GM23338 (cell line): Measurements from ENCODE around the gene TMIGD2. TPM values are rescaled to one million over a fixed set of nuclear protein-coding genes. Genes with fewer than 3 reads are reported as not detected.

Experiments used
- ATAC-seq: fragments of 200-7000 bp; cut with Tn5 transposase; 3 replicates; pipeline ENCODE4 v1.9.1; 2020
- DNase-seq: peaks from one replicate; pipeline ENCODE4 v3.0.0-alpha.2; 2015; ENCODE audit warnings: low spot score
- H2AFZ ChIP-seq: fragments of 200-600 bp; sonication (generic); 2 replicates; pipeline ENCODE4 v1.8.0; 2016; ENCODE audit warnings: antibody characterized with exemption, mild to moderate bottlenecking, moderate library complexity
- H3F3A ChIP-seq: fragments of 200-600 bp; sonication (generic); replicated peaks from 2 replicates; pipeline ENCODE4 v1.8.0; 2017; ENCODE audit warnings: antibody characterized with exemption, mixed run types, low read depth
- H3K27ac ChIP-seq: fragments of 200-600 bp; sonication (generic); 2 replicates; pipeline ENCODE4 v1.6.1; 2016; ENCODE audit warnings: low read depth
- H3K27me3 ChIP-seq: fragments of 200-600 bp; sonication (generic); 2 replicates; pipeline ENCODE4 v1.8.0; 2016; ENCODE audit warnings: mild to moderate bottlenecking, mixed run types, moderate library complexity; ENCODE audit not compliant: insufficient read depth
- H3K36me3 ChIP-seq: fragments of 200-600 bp; sonication (generic); 2 replicates; pipeline ENCODE4 v1.8.0; 2016; ENCODE audit warnings: mild to moderate bottlenecking; ENCODE audit not compliant: insufficient read depth
- H3K4me1 ChIP-seq: fragments of 200-600 bp; sonication (generic); 2 replicates; pipeline ENCODE4 v1.8.0; 2016; ENCODE audit warnings: mild to moderate bottlenecking, moderate library complexity; ENCODE audit not compliant: insufficient read depth
- H3K4me2 ChIP-seq: fragments of 200-600 bp; sonication (generic); 2 replicates; pipeline ENCODE4 v1.7.1; 2017; ENCODE audit warnings: mixed run types
- H3K4me3 ChIP-seq: fragments of 200-600 bp; sonication (generic); 2 replicates; pipeline ENCODE4 v1.6.1; 2016; ENCODE audit warnings: mixed run types
- H3K79me2 ChIP-seq: fragments of 200-600 bp; sonication (generic); replicated peaks from 2 replicates; pipeline ENCODE4 v1.8.0; 2017; ENCODE audit warnings: mild to moderate bottlenecking; ENCODE audit not compliant: insufficient read depth
- H3K9me2 ChIP-seq: fragments of 200-600 bp; sonication (generic); 2 replicates; pipeline ENCODE4 v1.8.0; 2017; ENCODE audit not compliant: insufficient read depth
- H4K20me1 ChIP-seq: fragments of 200-600 bp; sonication (generic); replicated peaks from 2 replicates; pipeline ENCODE4 v1.8.0; 2017; ENCODE audit warnings: mild to moderate bottlenecking; ENCODE audit not compliant: insufficient read depth
- H3K27ac Mint-ChIP-seq: 2 replicates; pipeline ENCODE4 v1.8.0; 2020; ENCODE audit warnings: inconsistent platforms, mild to moderate bottlenecking, moderate library complexity, mixed read lengths
- H3K27me3 Mint-ChIP-seq: 3 replicates; pipeline ENCODE4 v1.8.0; 2022; ENCODE audit warnings: low read depth, mild to moderate bottlenecking, moderate library complexity, mixed read lengths, inconsistent platforms; ENCODE audit not compliant: insufficient read depth, poor library complexity
- H3K36me3 Mint-ChIP-seq: 3 replicates; pipeline ENCODE4 v1.8.0; 2021; ENCODE audit warnings: low read depth, mild to moderate bottlenecking, inconsistent platforms, moderate library complexity, mixed read lengths
- H3K4me1 Mint-ChIP-seq: 3 replicates; pipeline ENCODE4 v1.8.0; 2020; ENCODE audit warnings: mild to moderate bottlenecking, inconsistent platforms, mixed read lengths
- H3K4me3 Mint-ChIP-seq: 3 replicates; pipeline ENCODE4 v1.8.0; 2021; ENCODE audit warnings: moderate library complexity, mild to moderate bottlenecking, inconsistent platforms, mixed read lengths
- H3K9me3 Mint-ChIP-seq: 3 replicates; pipeline ENCODE4 v1.8.0; 2020; ENCODE audit warnings: moderate library complexity, mild to moderate bottlenecking, inconsistent platforms, mixed read lengths
- CREB1 ChIP-seq: fragments of 250-450 bp; sonication (Bioruptor Pico); IDR thresholded peaks from 2 replicates; pipeline ENCODE4 v1.5.0; 2020; ENCODE audit warnings: low read depth, mild to moderate bottlenecking, moderate library complexity
- ETS1 ChIP-seq: IDR thresholded peaks from 2 replicates; pipeline ENCODE4 v1.6.1; 2016; ENCODE audit warnings: antibody characterized with exemption
- EZH2 ChIP-seq: fragments of 200-600 bp; sonication (generic); IDR thresholded peaks from one replicate; pipeline ENCODE4 v1.8.0; 2017; ENCODE audit warnings: antibody characterized with exemption, mild to moderate bottlenecking, low read depth; ENCODE audit not compliant: unreplicated experiment
- EZH2phosphoT487 ChIP-seq: fragments of 200-600 bp; sonication (generic); IDR thresholded peaks from one replicate; pipeline ENCODE4 v1.8.1; 2018; ENCODE audit warnings: antibody characterized with exemption; ENCODE audit not compliant: unreplicated experiment
- NANOG ChIP-seq: IDR thresholded peaks from 2 replicates; pipeline ENCODE4 v1.6.1; 2016; ENCODE audit warnings: antibody characterized with exemption, borderline replicate concordance
- POLR2AphosphoS5 ChIP-seq: IDR thresholded peaks from 2 replicates; pipeline ENCODE4 v1.6.1; 2016; ENCODE audit warnings: antibody characterized with exemption, low read depth
- STAT1 ChIP-seq: IDR thresholded peaks from one replicate; pipeline ENCODE4 v1.6.1; 2016; ENCODE audit warnings: antibody characterized with exemption; ENCODE audit not compliant: unreplicated experiment
- ZNF114 ChIP-seq: fragments of 250-450 bp; sonication (Bioruptor Pico); IDR thresholded peaks from 2 replicates; pipeline ENCODE4 v1.5.0; 2020; ENCODE audit warnings: mild to moderate bottlenecking, moderate library complexity
- polyA plus RNA-seq: library from polyadenylated mRNA; unstranded; fragments of >200 nt; fragmentation: Nextera tagmentation; extraction: Ambion mirVana; gene quantifications from 2 replicates; pipeline ENCODE4 v1.2.1, GENCODE V29; 2016
- total RNA-seq: library from RNA; depleted of rRNA; stranded (reverse); fragments of >200 nt; shearing (Covaris generic); gene quantifications from 2 replicates; pipeline ENCODE4 v1.2.3, GENCODE V29; 2014
- TF ChIP-seq, protein P1 (sequence below): fragments of 250-450 bp; sonication (Bioruptor Pico); IDR thresholded peaks from 2 replicates; pipeline ENCODE4 v1.5.0; 2020; ENCODE audit warnings: mild to moderate bottlenecking, moderate library complexity
- TF ChIP-seq, protein P2 (sequence below): IDR thresholded peaks from one replicate; pipeline ENCODE4 v1.6.1; 2018; ENCODE audit warnings: antibody characterized with exemption; ENCODE audit not compliant: unreplicated experiment

The TMIGD2 gene
- total and polyA plus RNA-seq, 2 experiments from 2014 or later, result 0.76 to 0.79 TPM

GRCh38 chr19:4310247-4311121 is 8.3 kb upstream of the TMIGD2 start:
- DNase-seq (peak; percentile 80), ATAC-seq (peak; percentile 81)
- peaks cover 11% of the 10 kb centered on the region; the same call in 1 of the 2 replicates for H3K36me3 ChIP-seq
- no peaks in the 10 kb centered on the region for H3K4me1 ChIP-seq
- Mint-ChIP-seq H3K36me3 (peaks cover 76% of the 10 kb centered on the region), H3K27ac (no peak overlapping the region), H3K9me3 (no peaks in the 10 kb centered on the region; the same call in 2 of the 3 replicates), H3K27me3 (peaks cover 6% of the 10 kb centered on the region), H3K4me1 (no peaks in the 10 kb centered on the region), H3K4me3 (no peak overlapping the region)
- H4K20me1 ChIP-seq, result no peaks in the 10 kb centered on the region
- H3K27me3 ChIP-seq, result no peaks in the 10 kb centered on the region
- no peak overlapping the region for H3K4me3 ChIP-seq
- H3K9me2 ChIP-seq, result no peaks in the 10 kb centered on the region
- no peak overlapping the region for H3K4me2 ChIP-seq
- peak overlapping the region; percentile 45; the same call in 1 of the 2 replicates for H3K27ac ChIP-seq
- no peaks in the 10 kb centered on the region for H3K79me2 ChIP-seq
- H3F3A ChIP-seq, result peaks cover 3% of the 10 kb centered on the region; the same call in 1 of the 2 replicates
- no peak overlapping the region for H2AFZ ChIP-seq
- TF ChIP-seq ZNF114 (CRISPR knock-in tag) (no peak), CREB1 (CRISPR knock-in tag) (no peak)

DNA sequence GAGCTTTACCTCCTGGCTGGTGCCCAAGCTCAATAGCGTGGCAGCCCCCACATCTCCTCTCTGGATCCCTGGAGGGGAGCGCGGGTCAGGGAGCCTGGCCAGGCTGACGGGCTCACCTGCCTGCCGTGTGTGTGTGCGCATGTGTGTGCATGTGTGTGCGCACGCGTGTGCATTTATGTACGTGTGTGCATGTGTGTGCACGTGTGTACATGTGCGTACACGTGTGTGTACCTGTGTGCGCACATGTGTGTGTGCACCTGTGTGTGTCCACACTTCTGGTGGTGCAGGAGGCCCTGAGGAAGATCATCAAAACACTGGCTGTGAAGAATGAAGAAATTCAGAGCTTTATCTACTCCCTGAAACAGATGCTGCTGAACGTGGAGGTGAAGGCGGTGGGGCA is 3.5 kb upstream of the TMIGD2 start:
- Histone ChIP-seq H3F3A (peaks cover 8% of the 10 kb centered on the region; the same call in 1 of the 2 replicates), H3K4me3 (no peak overlapping the region), H4K20me1 (no peaks in the 10 kb centered on the region), H3K4me1 (no peaks in the 10 kb centered on the region; the same call in 1 of the 2 replicates), H3K9me2 (no peaks in the 10 kb centered on the region), H2AFZ (no peak overlapping the region), H3K36me3 (peaks cover 11% of the 10 kb centered on the region; the same call in 1 of the 2 replicates), H3K27me3 (no peaks in the 10 kb centered on the region), H3K79me2 (no peaks in the 10 kb centered on the region), H3K4me2 (no peak overlapping the region), H3K27ac (no peak overlapping the region)
- ATAC-seq (no peak), DNase-seq (no peak)
- no peaks in the 10 kb centered on the region; the same call in 2 of the 3 replicates for H3K9me3 Mint-ChIP-seq
- peak overlapping the region; percentile 67; the same call in 2 of the 3 replicates for H3K4me3 Mint-ChIP-seq
- H3K4me1 Mint-ChIP-seq, result peaks cover 15% of the 10 kb centered on the region
- peaks cover 47% of the 10 kb centered on the region for H3K36me3 Mint-ChIP-seq
- H3K27ac Mint-ChIP-seq, result no peak overlapping the region
- peaks cover 11% of the 10 kb centered on the region for H3K27me3 Mint-ChIP-seq
- TF ChIP-seq POLR2AphosphoS5, result no peak
- TF ChIP-seq, protein P1, sequence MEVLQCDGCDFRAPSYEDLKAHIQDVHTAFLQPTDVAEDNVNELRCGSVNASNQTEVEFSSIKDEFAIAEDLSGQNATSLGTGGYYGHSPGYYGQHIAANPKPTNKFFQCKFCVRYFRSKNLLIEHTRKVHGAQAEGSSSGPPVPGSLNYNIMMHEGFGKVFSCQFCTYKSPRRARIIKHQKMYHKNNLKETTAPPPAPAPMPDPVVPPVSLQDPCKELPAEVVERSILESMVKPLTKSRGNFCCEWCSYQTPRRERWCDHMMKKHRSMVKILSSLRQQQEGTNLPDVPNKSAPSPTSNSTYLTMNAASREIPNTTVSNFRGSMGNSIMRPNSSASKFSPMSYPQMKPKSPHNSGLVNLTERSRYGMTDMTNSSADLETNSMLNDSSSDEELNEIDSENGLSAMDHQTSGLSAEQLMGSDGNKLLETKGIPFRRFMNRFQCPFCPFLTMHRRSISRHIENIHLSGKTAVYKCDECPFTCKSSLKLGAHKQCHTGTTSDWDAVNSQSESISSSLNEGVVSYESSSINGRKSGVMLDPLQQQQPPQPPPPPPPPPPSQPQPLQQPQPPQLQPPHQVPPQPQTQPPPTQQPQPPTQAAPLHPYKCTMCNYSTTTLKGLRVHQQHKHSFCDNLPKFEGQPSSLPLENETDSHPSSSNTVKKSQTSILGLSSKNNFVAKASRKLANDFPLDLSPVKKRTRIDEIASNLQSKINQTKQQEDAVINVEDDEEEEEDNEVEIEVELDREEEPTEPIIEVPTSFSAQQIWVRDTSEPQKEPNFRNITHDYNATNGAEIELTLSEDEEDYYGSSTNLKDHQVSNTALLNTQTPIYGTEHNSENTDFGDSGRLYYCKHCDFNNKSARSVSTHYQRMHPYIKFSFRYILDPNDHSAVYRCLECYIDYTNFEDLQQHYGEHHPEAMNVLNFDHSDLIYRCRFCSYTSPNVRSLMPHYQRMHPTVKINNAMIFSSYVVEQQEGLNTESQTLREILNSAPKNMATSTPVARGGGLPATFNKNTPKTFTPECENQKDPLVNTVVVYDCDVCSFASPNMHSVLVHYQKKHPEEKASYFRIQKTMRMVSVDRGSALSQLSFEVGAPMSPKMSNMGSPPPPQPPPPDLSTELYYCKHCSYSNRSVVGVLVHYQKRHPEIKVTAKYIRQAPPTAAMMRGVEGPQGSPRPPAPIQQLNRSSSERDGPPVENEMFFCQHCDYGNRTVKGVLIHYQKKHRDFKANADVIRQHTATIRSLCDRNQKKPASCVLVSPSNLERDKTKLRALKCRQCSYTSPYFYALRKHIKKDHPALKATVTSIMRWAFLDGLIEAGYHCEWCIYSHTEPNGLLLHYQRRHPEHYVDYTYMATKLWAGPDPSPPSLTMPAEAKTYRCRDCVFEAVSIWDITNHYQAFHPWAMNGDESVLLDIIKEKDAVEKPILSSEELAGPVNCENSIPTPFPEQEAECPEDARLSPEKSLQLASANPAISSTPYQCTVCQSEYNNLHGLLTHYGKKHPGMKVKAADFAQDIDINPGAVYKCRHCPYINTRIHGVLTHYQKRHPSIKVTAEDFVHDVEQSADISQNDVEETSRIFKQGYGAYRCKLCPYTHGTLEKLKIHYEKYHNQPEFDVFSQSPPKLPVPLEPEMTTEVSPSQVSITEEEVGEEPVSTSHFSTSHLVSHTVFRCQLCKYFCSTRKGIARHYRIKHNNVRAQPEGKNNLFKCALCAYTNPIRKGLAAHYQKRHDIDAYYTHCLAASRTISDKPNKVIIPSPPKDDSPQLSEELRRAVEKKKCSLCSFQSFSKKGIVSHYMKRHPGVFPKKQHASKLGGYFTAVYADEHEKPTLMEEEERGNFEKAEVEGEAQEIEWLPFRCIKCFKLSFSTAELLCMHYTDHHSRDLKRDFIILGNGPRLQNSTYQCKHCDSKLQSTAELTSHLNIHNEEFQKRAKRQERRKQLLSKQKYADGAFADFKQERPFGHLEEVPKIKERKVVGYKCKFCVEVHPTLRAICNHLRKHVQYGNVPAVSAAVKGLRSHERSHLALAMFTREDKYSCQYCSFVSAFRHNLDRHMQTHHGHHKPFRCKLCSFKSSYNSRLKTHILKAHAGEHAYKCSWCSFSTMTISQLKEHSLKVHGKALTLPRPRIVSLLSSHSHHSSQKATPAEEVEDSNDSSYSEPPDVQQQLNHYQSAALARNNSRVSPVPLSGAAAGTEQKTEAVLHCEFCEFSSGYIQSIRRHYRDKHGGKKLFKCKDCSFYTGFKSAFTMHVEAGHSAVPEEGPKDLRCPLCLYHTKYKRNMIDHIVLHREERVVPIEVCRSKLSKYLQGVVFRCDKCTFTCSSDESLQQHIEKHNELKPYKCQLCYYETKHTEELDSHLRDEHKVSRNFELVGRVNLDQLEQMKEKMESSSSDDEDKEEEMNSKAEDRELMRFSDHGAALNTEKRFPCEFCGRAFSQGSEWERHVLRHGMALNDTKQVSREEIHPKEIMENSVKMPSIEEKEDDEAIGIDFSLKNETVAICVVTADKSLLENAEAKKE (CRISPR knock-in tag), result no peak
- no peak for TF ChIP-seq EZH2phosphoT487
- TF ChIP-seq STAT1, result no peak
- TF ChIP-seq, protein P2, sequence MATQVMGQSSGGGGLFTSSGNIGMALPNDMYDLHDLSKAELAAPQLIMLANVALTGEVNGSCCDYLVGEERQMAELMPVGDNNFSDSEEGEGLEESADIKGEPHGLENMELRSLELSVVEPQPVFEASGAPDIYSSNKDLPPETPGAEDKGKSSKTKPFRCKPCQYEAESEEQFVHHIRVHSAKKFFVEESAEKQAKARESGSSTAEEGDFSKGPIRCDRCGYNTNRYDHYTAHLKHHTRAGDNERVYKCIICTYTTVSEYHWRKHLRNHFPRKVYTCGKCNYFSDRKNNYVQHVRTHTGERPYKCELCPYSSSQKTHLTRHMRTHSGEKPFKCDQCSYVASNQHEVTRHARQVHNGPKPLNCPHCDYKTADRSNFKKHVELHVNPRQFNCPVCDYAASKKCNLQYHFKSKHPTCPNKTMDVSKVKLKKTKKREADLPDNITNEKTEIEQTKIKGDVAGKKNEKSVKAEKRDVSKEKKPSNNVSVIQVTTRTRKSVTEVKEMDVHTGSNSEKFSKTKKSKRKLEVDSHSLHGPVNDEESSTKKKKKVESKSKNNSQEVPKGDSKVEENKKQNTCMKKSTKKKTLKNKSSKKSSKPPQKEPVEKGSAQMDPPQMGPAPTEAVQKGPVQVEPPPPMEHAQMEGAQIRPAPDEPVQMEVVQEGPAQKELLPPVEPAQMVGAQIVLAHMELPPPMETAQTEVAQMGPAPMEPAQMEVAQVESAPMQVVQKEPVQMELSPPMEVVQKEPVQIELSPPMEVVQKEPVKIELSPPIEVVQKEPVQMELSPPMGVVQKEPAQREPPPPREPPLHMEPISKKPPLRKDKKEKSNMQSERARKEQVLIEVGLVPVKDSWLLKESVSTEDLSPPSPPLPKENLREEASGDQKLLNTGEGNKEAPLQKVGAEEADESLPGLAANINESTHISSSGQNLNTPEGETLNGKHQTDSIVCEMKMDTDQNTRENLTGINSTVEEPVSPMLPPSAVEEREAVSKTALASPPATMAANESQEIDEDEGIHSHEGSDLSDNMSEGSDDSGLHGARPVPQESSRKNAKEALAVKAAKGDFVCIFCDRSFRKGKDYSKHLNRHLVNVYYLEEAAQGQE, result no peak
- TF ChIP-seq ETS1, result no peak
- no peak for TF ChIP-seq EZH2
- no peak for TF ChIP-seq ZNF114 (CRISPR knock-in tag)
- TF ChIP-seq NANOG, result no peak
